DMS 273 (cell line): ENCODE measurements around the gene GBX1.

ENCODE experiments used
- DNase-seq: peaks from one replicate; lab custom pipeline; 2025; ENCODE audit not compliant: unreplicated experiment; lab: John Stamatoyannopoulos, UW

The GBX1 gene

GRCh38 chr7:151129117-151129959 lies 38.2 kb downstream of the GBX1 start:
- no peak for DNase-seq

- no peak for DNase-seq
These were observed 38.8 kb downstream of the GBX1 start for GRCh38 chr7:151128716-151129115.

GRCh38 chr7:151128144-151128543 lies 39.4 kb downstream of the GBX1 start:
- DNase-seq = no peak

DNA sequence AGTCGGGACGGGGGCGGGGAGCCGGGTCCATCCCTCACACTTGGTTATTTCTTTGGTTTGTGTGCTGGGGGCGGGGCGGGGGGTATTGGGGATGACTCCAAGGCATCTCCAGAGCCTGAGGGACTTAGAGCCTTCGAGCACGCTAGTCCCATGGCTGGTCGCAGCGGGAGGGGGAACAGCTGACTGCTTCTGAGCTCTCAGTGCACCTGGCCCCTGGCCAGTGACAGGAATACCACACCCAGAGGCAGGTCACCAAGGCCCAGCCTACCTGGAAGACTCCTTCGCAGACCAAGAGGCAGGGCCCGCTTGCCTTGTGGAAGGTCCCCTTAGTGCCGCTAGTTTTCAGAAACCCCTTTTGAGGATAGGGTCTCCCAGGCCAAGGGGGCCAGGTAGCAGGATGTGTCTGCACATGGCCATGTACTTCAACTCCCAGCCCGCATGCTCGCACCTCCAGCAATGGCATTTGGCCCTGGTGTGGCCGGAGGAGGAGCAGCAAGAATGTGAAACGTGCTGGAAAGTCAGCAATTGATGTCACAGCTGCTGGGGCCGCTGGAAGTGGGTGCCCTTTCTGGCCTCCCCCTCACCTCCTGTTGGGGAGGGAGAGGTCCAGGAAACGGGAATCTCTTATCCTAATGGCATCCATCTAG lies 40.9 kb downstream of the GBX1 start:
- DNase-seq = no peak

- no peak for DNase-seq
These were observed 41.5 kb downstream of the GBX1 start for GRCh38 chr7:151125846-151126481.

DNA sequence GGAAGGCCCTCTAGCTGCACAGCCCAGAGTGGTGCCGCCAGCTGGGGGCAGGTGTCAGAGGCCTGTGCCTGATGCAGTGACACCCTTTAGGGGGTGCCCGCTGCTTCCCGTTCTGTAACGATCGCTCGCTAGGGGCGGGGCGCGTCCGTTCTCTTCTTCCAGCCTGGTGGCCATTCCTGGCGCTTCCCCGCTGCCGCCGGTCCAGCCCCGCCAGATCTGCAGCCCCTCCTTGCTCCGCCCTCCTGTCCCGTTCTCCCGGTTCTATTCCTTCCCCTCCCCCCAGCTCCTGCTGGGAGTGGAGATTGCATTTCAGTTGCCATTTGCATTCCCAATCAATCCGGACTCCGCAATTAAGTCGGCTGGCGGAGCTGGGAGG lies 42.0 kb downstream of the GBX1 start:
- no peak for DNase-seq

DNA sequence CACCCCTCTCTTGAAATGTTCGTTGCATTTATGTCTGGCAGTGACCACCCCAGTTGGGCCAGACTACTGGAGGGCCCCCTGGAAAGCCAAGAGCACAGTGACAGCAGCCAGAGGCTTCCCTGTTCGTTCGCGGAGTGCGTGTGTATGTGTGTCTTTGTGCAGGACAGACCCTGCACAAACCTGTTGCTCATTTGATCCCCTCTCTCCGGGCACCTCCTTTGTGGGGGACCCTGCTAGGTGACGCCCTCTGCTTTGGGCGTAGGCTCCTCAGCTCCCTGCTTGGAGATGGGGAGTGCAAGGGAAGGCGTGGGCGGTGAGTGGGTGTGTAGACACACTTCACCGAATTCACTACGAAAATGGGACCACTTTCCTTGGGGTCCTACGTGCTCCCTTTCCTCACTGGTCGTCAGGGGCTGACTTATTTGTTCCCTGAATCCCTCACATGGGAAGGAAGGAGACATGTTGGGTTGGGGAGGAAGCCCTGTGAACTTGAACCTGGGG lies 42.5 kb downstream of the GBX1 start:
- no peak for DNase-seq

DNA sequence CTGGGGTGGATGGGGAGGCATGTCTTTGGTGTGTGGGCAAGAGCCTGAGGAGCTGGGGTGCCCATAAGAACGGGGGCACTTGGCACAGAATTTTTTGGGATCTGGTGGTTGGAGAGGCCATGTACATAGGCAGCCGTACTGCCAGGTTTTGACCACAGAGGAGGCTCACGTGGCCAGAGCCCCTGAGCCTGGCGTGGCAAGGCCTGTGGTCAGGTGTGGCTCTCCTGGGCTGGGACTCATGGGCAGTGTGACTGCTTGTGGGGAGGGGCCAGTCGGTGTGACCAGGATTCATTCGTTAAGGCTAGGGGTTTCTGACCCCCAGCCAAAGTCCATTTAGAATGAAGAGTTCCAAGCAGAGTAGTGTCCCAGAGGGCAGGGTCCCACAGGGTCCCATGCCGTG lies 43.0 kb downstream of the GBX1 start:
- DNase-seq = no peak

- DNase-seq = peak; percentile 95
These were observed 43.6 kb downstream of the GBX1 start for GRCh38 chr7:151123822-151124464.

DNA sequence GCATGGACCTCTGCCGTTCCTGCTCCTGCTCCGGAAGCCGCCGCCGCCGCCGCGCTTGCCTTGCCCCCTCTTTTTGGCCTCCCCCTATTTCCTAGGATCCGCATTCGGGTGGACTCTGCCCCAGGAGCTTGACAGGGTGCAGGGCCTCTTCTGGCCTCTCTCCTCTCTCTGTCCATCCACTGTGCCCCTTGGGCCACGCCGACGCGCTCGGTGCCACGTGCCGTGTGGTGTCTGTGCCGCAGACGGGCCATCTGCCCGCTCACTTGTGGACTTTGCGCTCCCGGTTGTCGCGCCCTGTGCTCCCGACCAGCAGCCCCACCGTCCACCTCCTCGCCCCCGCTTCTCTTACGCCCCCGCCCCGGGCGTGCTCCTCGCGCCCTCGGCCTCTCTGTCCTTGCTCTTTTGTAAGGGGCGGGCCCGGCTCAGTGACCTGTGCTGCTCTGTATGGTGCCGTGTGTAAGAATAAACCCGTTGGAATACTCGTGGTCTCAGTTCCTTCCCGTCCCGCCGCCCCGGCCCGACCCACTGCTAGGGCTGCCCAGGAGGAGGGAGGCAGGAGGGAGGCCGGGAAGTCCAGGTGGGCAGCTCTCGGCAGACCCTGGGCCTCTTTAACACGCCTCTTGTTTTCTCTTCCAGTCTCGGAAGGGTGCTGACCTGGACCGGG lies 44.2 kb downstream of the GBX1 start:
- no peak for DNase-seq

DNA sequence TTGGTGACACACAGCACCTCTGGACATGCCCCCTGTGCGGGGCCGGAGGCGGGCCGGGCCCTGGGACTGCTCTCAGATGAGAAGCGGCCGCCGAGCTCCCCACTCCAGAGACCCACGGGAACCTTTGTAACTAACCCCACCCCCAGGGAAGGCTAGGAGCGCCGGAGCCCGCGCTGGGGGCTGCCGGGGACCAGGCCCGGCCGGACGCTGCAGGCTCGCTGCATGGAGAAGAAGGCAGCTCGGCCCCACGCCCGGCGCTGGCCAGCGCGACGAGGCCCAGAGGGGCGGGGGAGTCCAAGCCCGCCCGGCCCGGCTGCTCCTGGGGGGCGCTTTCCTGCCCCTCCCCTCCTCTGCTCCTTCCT lies 44.7 kb downstream of the GBX1 start:
- DNase-seq = no peak

DNA sequence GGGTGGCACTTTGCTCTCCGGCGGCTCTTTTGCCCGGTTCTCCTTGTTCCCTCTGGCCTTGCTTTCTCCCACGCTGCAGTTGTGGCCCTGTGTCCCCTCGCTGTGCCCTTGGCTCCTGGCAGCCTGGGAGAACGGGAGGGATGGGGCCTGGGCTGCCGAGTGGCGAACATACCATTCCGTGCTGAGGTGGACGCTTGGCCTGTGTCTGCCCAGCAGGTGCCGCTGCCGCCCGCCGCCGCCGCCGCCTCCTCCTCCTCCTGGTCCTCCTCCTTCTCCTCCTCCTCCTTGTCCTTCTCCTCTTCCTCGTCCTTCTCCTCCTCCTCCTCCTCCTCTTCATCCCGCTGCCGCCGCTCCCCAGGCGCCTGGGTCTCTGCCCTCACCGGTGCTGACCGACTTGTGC lies 45.2 kb downstream of the GBX1 start:
- DNase-seq = no peak

GRCh38 chr7:151121380-151122170 lies 45.9 kb downstream of the GBX1 start:
- no peak for DNase-seq

- DNase-seq = no peak
These were observed 46.6 kb downstream of the GBX1 start for GRCh38 chr7:151120896-151121295.

GRCh38 chr7:151119902-151120301 lies 47.6 kb downstream of the GBX1 start:
- no peak for DNase-seq

- DNase-seq = no peak
These were observed 48.5 kb downstream of the GBX1 start for GRCh38 chr7:151119055-151119415.

GRCh38 chr7:151118108-151119054 lies 49.1 kb downstream of the GBX1 start:
- no peak for DNase-seq

DNA sequence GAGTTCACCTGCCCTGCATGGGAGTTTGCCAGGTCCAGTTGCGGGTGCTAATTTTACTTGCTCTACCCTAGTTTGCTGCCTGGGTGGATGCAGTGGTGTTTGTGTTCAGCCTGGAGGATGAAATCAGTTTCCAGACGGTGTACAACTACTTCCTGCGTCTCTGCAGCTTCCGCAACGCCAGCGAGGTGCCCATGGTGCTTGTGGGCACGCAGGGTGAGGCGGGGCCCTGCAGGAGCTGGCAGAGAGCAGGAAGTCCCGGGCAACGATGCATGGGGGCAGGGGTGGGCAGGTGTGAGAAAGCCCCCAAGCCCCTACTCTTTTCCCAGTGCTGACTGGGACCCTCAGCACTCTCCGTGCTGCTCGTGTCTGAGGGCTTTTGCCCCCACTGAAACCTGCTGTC lies 49.9 kb downstream of the GBX1 start:
- no peak for DNase-seq
